Esophagus squamous epithelium (tissue), 5 donors: Measurements from ENCODE around the gene RNF113B. TPM values are rescaled to one million over a fixed set of nuclear protein-coding genes. Genes with fewer than 3 reads are reported as not detected.

ENCODE experiments used
- DNase-seq: peaks from one replicate; lab custom pipeline; 2025; lab: John Stamatoyannopoulos, UW
- H3K27ac ChIP-seq, 4 donors: fragments of 200-600 bp; sonication (generic); one replicate each; pipeline ENCODE4 v1.5.1; 2016 to 2019; ENCODE audit warnings: mild to moderate bottlenecking in 1 of 4
- H3K27me3 ChIP-seq, 4 donors: fragments of 200-600 bp; sonication (generic); 1 replicate in 3 of 4; 2 replicates in 1 of 4; pipeline versions ENCODE4 v1.5.1 to v1.6.0; 2017 to 2021; ENCODE audit warnings: antibody characterized with exemption in 1 of 4
- H3K36me3 ChIP-seq, 3 donors: fragments of 200-600 bp; sonication (generic); one replicate each; pipeline ENCODE4 v1.5.1; 2016 to 2019
- H3K4me1 ChIP-seq, 3 donors: fragments of 200-600 bp; sonication (generic); one replicate each; pipeline ENCODE4 v1.5.1; 2017 to 2019
- H3K4me3 ChIP-seq, 4 donors: fragments of 200-600 bp; sonication (generic); 1 replicate in 3 of 4; 2 replicates in 1 of 4; pipeline ENCODE4 v1.5.1; 2016 to 2019; ENCODE audit warnings: mild to moderate bottlenecking in 2 of 4, moderate library complexity in 1 of 4
- H3K9me3 ChIP-seq, 3 donors: fragments of 200-600 bp; sonication (generic); one replicate each; pipeline ENCODE4 v1.5.1; 2016 to 2019
- POLR2A ChIP-seq, 4 donors: fragments of 450-650 bp; IDR thresholded peaks; one replicate each; pipeline ENCODE4 v1.6.1; 2017; ENCODE audit warnings: antibody characterized with exemption in 4 of 4, mild to moderate bottlenecking in 4 of 4, moderate library complexity in 3 of 4
- WGBS, 2 donors: methylation state at CpG; one replicate each; pipeline ENCODE4 v1.1.5; 2018; 5-methylcytosine and 5-hydroxymethylcytosine counted together
- intact Hi-C: fragments of 100-400 bp; cut with DNase I; formaldehyde crosslinking; loops from one replicate; pipeline ENCODE4 v1.15.0; 2022
- total RNA-seq, 4 donors: library from RNA; depleted of rRNA; stranded (reverse); fragments of >200 nt; gene quantifications; one replicate each; pipeline ENCODE4 v1.1.0, GENCODE V29; 2016
- TF ChIP-seq, protein P1 (sequence below), 6 experiments: fragments of 450-650 bp in 4 of 6; fragments of 200-600 bp in 2 of 6; sonication (generic) in 2 of 6; IDR thresholded peaks; one replicate each; pipeline ENCODE4 v1.5.1; 2016 to 2019; ENCODE audit warnings: antibody characterized with exemption in 6 of 6, mild to moderate bottlenecking in 4 of 6, moderate library complexity in 4 of 6
- donor health status: DM: yes; HTN: yes; CAD: no.

The RNF113B gene
- total RNA-seq, 4 donors from 2014 or later: not detected

GRCh38 chr13:98222816-98223215, 45.7 kb upstream of the RNF113B start:
- TF ChIP-seq, protein P1, sequence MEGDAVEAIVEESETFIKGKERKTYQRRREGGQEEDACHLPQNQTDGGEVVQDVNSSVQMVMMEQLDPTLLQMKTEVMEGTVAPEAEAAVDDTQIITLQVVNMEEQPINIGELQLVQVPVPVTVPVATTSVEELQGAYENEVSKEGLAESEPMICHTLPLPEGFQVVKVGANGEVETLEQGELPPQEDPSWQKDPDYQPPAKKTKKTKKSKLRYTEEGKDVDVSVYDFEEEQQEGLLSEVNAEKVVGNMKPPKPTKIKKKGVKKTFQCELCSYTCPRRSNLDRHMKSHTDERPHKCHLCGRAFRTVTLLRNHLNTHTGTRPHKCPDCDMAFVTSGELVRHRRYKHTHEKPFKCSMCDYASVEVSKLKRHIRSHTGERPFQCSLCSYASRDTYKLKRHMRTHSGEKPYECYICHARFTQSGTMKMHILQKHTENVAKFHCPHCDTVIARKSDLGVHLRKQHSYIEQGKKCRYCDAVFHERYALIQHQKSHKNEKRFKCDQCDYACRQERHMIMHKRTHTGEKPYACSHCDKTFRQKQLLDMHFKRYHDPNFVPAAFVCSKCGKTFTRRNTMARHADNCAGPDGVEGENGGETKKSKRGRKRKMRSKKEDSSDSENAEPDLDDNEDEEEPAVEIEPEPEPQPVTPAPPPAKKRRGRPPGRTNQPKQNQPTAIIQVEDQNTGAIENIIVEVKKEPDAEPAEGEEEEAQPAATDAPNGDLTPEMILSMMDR (IDR thresholded peaks at IDR 0.05): no peak
- no peak for TF ChIP-seq POLR2A (IDR thresholded peaks at IDR 0.05)
- no peak for DNase-seq
- no peaks in the 10 kb centered on the region for H3K9me3 ChIP-seq
- H3K4me3 ChIP-seq: no peak overlapping the region
- WGBS, 2 donors: 71 to 96% methylated on average over 1 to 5 of the region's 7 CpGs
- H3K27ac ChIP-seq: no peak overlapping the region
- peaks cover 0 to 5% (median 0%) of the 10 kb centered on the region in 3 donors for H3K4me1 ChIP-seq
- intact Hi-C loops: no loop called here
- H3K36me3 ChIP-seq: no peaks in the 10 kb centered on the region
- H3K27me3 ChIP-seq: no peaks in the 10 kb centered on the region

DNA sequence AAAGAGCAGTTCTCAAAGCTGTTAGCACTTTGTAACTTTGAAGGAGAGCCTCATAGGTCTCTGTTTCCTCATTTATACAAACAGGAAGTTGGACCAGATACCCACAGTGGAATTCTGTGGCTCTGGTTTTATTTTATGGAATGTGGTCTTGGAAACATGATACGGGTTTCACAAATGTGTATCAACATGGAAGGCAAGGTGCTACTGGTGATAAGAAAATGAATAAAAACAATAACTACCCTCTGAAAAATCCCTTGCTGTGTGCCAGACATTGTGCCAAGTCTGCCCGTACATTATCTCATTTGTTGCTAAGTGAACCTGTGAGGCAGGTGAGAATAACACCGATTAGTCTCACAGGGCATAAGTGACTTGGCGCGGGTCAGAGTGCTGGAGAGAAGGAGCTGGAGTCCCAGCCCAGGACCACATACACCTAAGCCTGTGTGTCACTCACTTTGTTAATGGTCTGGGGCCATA, 45.0 kb upstream of the RNF113B start:
- intact Hi-C loops: no loop called here
- TF ChIP-seq POLR2A (IDR thresholded peaks at IDR 0.05): no peak
- TF ChIP-seq, protein P1 (IDR thresholded peaks at IDR 0.05): no peak
- Histone ChIP-seq H3K36me3 (no peaks in the 10 kb centered on the region), H3K9me3 (no peaks in the 10 kb centered on the region), H3K4me3 (no peak overlapping the region), H3K4me1 (peaks cover 0 to 5% (median 0%) of the 10 kb centered on the region in 3 donors), H3K27me3 (no peaks in the 10 kb centered on the region), H3K27ac (no peak overlapping the region)
- DNase-seq: no peak
- WGBS, 2 donors: 68 to 86% methylated on average over 4 to 5 of the region's 5 CpGs

DNA sequence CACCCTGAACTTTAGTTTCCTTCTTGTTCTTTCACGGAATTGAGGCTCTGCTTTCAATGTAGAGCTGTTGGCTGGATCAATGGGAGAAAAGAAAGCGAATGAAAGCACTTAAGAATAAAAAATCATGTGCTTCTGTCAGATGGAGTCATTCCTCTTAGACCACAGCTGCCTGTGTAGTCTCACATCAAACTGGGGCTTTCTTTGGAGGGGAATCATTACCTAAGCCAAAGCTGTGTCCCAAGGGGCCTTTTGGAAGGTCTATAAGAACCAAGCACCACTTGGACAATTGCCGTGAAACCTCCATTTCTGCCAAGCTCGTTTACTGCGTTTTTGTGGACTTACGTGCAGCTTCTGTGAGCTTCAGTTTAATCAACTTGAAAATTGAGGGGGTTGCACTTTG, 44.2 kb upstream of the RNF113B start:
- no peaks in the 10 kb centered on the region for H3K36me3 ChIP-seq
- WGBS, 2 donors: 86 to 87% methylated on average over 6 of the region's 6 CpGs
- H3K9me3 ChIP-seq: no peaks in the 10 kb centered on the region
- no peak for DNase-seq
- H3K27ac ChIP-seq: no peak overlapping the region
- intact Hi-C loops: no loop called here
- peaks cover 0 to 6% (median 0%) of the 10 kb centered on the region in 3 donors for H3K4me1 ChIP-seq
- H3K27me3 ChIP-seq: no peaks in the 10 kb centered on the region
- no peak for TF ChIP-seq POLR2A (IDR thresholded peaks at IDR 0.05)
- TF ChIP-seq, protein P1 (IDR thresholded peaks at IDR 0.05): no peak
- H3K4me3 ChIP-seq: no peak overlapping the region

GRCh38 chr13:98220271-98220791, 43.3 kb upstream of the RNF113B start:
- DNase-seq: no peak
- H3K27ac ChIP-seq: no peak overlapping the region

GRCh38 chr13:98219685-98220084, 42.6 kb upstream of the RNF113B start:
- WGBS, 2 donors: 89 to 97% methylated on average over 6 of the region's 6 CpGs
- peaks cover 5 to 21% (median 5%) of the 10 kb centered on the region in 3 donors for H3K4me1 ChIP-seq
- DNase-seq: no peak
- H3K4me3 ChIP-seq: no peak overlapping the region
- no peak overlapping the region for H3K27ac ChIP-seq
- no peaks in the 10 kb centered on the region for H3K9me3 ChIP-seq
- intact Hi-C loops: no loop called here
- TF ChIP-seq POLR2A (IDR thresholded peaks at IDR 0.05): no peak
- TF ChIP-seq, protein P1 (IDR thresholded peaks at IDR 0.05): no peak
- H3K27me3 ChIP-seq: no peaks in the 10 kb centered on the region
- no peaks in the 10 kb centered on the region for H3K36me3 ChIP-seq

More at GRCh38 chr13:98220271-98220791, 43.3 kb upstream of the RNF113B start:
- no peaks in the 10 kb centered on the region for H3K9me3 ChIP-seq
- no peaks in the 10 kb centered on the region for H3K27me3 ChIP-seq
- no peak overlapping the region for H3K4me3 ChIP-seq
- TF ChIP-seq, protein P1 (IDR thresholded peaks at IDR 0.05): no peak
- no peak for TF ChIP-seq POLR2A (IDR thresholded peaks at IDR 0.05)
- peaks cover 0 to 15% (median 0%) of the 10 kb centered on the region in 3 donors for H3K4me1 ChIP-seq
- intact Hi-C loops: no loop called here
- no peaks in the 10 kb centered on the region for H3K36me3 ChIP-seq
- WGBS, 2 donors: 61 to 70% methylated on average over 4 of the region's 4 CpGs
